ENCODE measurements around the gene UVSSA.

Gene UVSSA

GRCh38 chr4:1378559-1379231 is 31.7 kb downstream of the UVSSA start:
- Histone ChIP-seq H3K4me3 (ENCODE audit: low read depth in 1 of 2, low read length in 2 of 2) (no peak overlapping the region), H3K27me3 (ENCODE audit: control insufficient read depth in 1 of 2, insufficient read depth in 2 of 2, low read length in 2 of 2) (no peaks in the 10 kb centered on the region), H3K27ac (ENCODE audit: low read depth, low read length) (no peak overlapping the region), H3K9ac (ENCODE audit: low read depth in 1 of 2, low read length in 2 of 2) (no peak overlapping the region), H3K4me1 (ENCODE audit: control insufficient read depth in 1 of 2, insufficient read depth in 2 of 2, low read length in 2 of 2) (no peaks in the 10 kb centered on the region), H3K9me3 (ENCODE audit: control insufficient read depth in 1 of 2, low read length in 2 of 2) (no peaks in the 10 kb centered on the region), H3K36me3 (ENCODE audit: control insufficient read depth in 1 of 2, insufficient read depth in 2 of 2, low read length in 2 of 2) (peaks cover 0 to 33% of the 10 kb centered on the region in 2 donors)

GRCh38 chr4:1379351-1379781 is 32.4 kb downstream of the UVSSA start:
- no peaks in the 10 kb centered on the region for H3K4me1 ChIP-seq (ENCODE audit: control insufficient read depth in 1 of 2, insufficient read depth in 2 of 2, low read length in 2 of 2)
- peaks cover 0 to 34% of the 10 kb centered on the region in 2 donors for H3K36me3 ChIP-seq (ENCODE audit: control insufficient read depth in 1 of 2, insufficient read depth in 2 of 2, low read length in 2 of 2)
- no peaks in the 10 kb centered on the region for H3K9me3 ChIP-seq (ENCODE audit: control insufficient read depth in 1 of 2, low read length in 2 of 2)
- no peak overlapping the region for H3K27ac ChIP-seq (ENCODE audit: low read depth, low read length)
- no peak overlapping the region for H3K4me3 ChIP-seq (ENCODE audit: low read depth in 1 of 2, low read length in 2 of 2)
- no peaks in the 10 kb centered on the region for H3K27me3 ChIP-seq (ENCODE audit: control insufficient read depth in 1 of 2, insufficient read depth in 2 of 2, low read length in 2 of 2)
- H3K9ac ChIP-seq (ENCODE audit: low read depth in 1 of 2, low read length in 2 of 2): no peak overlapping the region

GRCh38 chr4:1379801-1380331 is 32.9 kb downstream of the UVSSA start:
- Histone ChIP-seq H3K9ac (ENCODE audit: low read depth in 1 of 2, low read length in 2 of 2) (no peak overlapping the region), H3K9me3 (ENCODE audit: control insufficient read depth in 1 of 2, low read length in 2 of 2) (no peaks in the 10 kb centered on the region), H3K4me1 (ENCODE audit: control insufficient read depth in 1 of 2, insufficient read depth in 2 of 2, low read length in 2 of 2) (no peaks in the 10 kb centered on the region), H3K36me3 (ENCODE audit: control insufficient read depth in 1 of 2, insufficient read depth in 2 of 2, low read length in 2 of 2) (peaks cover 0 to 32% of the 10 kb centered on the region in 2 donors), H3K27me3 (ENCODE audit: control insufficient read depth in 1 of 2, insufficient read depth in 2 of 2, low read length in 2 of 2) (no peaks in the 10 kb centered on the region), H3K4me3 (ENCODE audit: low read depth in 1 of 2, low read length in 2 of 2) (no peak overlapping the region), H3K27ac (ENCODE audit: low read depth, low read length) (no peak overlapping the region)

GRCh38 chr4:1380368-1381151 is 33.6 kb downstream of the UVSSA start:
- Histone ChIP-seq H3K9ac (ENCODE audit: low read depth in 1 of 2, low read length in 2 of 2) (no peak overlapping the region), H3K27me3 (ENCODE audit: control insufficient read depth in 1 of 2, insufficient read depth in 2 of 2, low read length in 2 of 2) (no peaks in the 10 kb centered on the region), H3K4me3 (ENCODE audit: low read depth in 1 of 2, low read length in 2 of 2) (no peak overlapping the region), H3K9me3 (ENCODE audit: control insufficient read depth in 1 of 2, low read length in 2 of 2) (no peaks in the 10 kb centered on the region), H3K36me3 (ENCODE audit: control insufficient read depth in 1 of 2, insufficient read depth in 2 of 2, low read length in 2 of 2) (peaks cover 0 to 28% of the 10 kb centered on the region in 2 donors), H3K27ac (ENCODE audit: low read depth, low read length) (no peak overlapping the region), H3K4me1 (ENCODE audit: control insufficient read depth in 1 of 2, insufficient read depth in 2 of 2, low read length in 2 of 2) (no peaks in the 10 kb centered on the region)

DNA sequence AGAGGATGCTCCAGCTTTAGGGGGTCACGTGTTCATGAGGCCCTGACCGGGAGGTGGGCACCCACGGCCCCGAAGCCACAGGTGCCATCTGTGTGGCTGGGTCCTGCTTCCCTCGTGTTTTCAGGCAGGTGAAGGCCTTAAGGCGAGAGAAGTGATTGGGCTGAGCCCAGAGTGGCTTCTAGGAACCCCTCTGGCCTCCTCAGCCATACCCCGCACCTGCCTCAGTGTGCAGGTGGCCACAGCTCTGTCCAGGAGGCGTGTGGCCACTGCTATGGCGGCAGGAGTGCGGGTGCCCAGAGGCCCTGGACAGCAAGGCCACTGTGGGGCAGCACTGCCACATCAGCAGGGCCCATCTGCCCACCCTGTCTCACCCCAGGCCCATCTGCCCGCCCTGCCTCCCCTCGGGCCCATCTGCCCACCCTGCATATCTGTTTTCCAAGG is 34.2 kb downstream of the UVSSA start:
- Histone ChIP-seq H3K4me3 (ENCODE audit: low read depth in 1 of 2, low read length in 2 of 2) (no peak overlapping the region), H3K27me3 (ENCODE audit: control insufficient read depth in 1 of 2, insufficient read depth in 2 of 2, low read length in 2 of 2) (no peaks in the 10 kb centered on the region), H3K36me3 (ENCODE audit: control insufficient read depth in 1 of 2, insufficient read depth in 2 of 2, low read length in 2 of 2) (peaks cover 3 to 33% of the 10 kb centered on the region in 2 donors), H3K9me3 (ENCODE audit: control insufficient read depth in 1 of 2, low read length in 2 of 2) (no peaks in the 10 kb centered on the region), H3K4me1 (ENCODE audit: control insufficient read depth in 1 of 2, insufficient read depth in 2 of 2, low read length in 2 of 2) (no peaks in the 10 kb centered on the region), H3K27ac (ENCODE audit: low read depth, low read length) (no peak overlapping the region), H3K9ac (ENCODE audit: low read depth in 1 of 2, low read length in 2 of 2) (no peak overlapping the region)

DNA sequence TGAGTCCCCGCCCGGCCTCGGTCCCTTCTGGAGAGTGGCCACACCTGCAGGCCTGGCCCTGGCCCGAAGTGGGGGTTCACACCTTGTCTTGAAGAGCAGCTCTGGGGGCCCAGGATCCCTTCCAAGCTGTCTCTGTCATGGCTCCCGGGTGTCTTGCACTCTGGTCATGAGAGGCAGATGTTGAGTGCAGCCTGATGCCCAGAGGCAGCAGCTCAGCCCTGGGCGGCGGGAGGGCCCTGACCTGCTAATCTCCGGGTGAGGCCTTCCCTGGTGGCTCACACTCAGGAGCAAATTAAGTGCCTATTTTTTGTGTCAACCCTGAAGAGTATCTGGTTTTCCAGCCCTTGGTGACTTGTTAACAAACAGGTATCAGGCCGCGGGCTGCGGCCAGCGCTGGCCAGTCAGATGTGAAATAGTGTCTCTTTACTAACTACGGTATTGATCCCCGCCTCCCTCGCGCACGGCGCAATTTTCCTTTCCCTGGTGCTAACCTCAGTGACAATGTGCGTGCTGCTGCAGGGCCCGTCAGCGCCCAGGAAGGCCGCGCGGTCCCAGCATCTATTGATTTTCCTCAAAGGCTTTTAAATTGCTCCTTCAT is 35.0 kb downstream of the UVSSA start:
- no peaks in the 10 kb centered on the region for H3K9me3 ChIP-seq (ENCODE audit: control insufficient read depth in 1 of 2, low read length in 2 of 2)
- no peak overlapping the region for H3K9ac ChIP-seq (ENCODE audit: low read depth in 1 of 2, low read length in 2 of 2)
- no peak overlapping the region for H3K27ac ChIP-seq (ENCODE audit: low read depth, low read length)
- no peaks in the 10 kb centered on the region for H3K4me1 ChIP-seq (ENCODE audit: control insufficient read depth in 1 of 2, insufficient read depth in 2 of 2, low read length in 2 of 2)
- H3K4me3 ChIP-seq (ENCODE audit: low read depth in 1 of 2, low read length in 2 of 2): no peak overlapping the region
- H3K27me3 ChIP-seq (ENCODE audit: control insufficient read depth in 1 of 2, insufficient read depth in 2 of 2, low read length in 2 of 2): no peaks in the 10 kb centered on the region
- peaks cover 3 to 31% of the 10 kb centered on the region in 2 donors for H3K36me3 ChIP-seq (ENCODE audit: control insufficient read depth in 1 of 2, insufficient read depth in 2 of 2, low read length in 2 of 2)

GRCh38 chr4:1382776-1383727 is 36.0 kb downstream of the UVSSA start:
- Histone ChIP-seq H3K4me3 (ENCODE audit: low read depth in 1 of 2, low read length in 2 of 2) (no peak overlapping the region), H3K27ac (ENCODE audit: low read depth, low read length) (no peak overlapping the region), H3K36me3 (ENCODE audit: control insufficient read depth in 1 of 2, insufficient read depth in 2 of 2, low read length in 2 of 2) (peaks cover 3 to 27% of the 10 kb centered on the region in 2 donors), H3K4me1 (ENCODE audit: control insufficient read depth in 1 of 2, insufficient read depth in 2 of 2, low read length in 2 of 2) (no peaks in the 10 kb centered on the region), H3K27me3 (ENCODE audit: control insufficient read depth in 1 of 2, insufficient read depth in 2 of 2, low read length in 2 of 2) (no peaks in the 10 kb centered on the region), H3K9ac (ENCODE audit: low read depth in 1 of 2, low read length in 2 of 2) (no peak overlapping the region), H3K9me3 (ENCODE audit: control insufficient read depth in 1 of 2, low read length in 2 of 2) (peaks cover 0 to under 1% of the 10 kb centered on the region in 2 donors)

- Histone ChIP-seq H3K9ac (ENCODE audit: low read depth in 1 of 2, low read length in 2 of 2) (no peak overlapping the region), H3K27me3 (ENCODE audit: control insufficient read depth in 1 of 2, insufficient read depth in 2 of 2, low read length in 2 of 2) (no peaks in the 10 kb centered on the region), H3K36me3 (ENCODE audit: control insufficient read depth in 1 of 2, insufficient read depth in 2 of 2, low read length in 2 of 2) (peaks cover 3 to 31% of the 10 kb centered on the region in 2 donors), H3K9me3 (ENCODE audit: control insufficient read depth in 1 of 2, low read length in 2 of 2) (peaks cover 6 to 7% of the 10 kb centered on the region in 2 donors), H3K4me3 (ENCODE audit: low read depth in 1 of 2, low read length in 2 of 2) (no peak overlapping the region), H3K4me1 (ENCODE audit: control insufficient read depth in 1 of 2, insufficient read depth in 2 of 2, low read length in 2 of 2) (no peaks in the 10 kb centered on the region), H3K27ac (ENCODE audit: low read depth, low read length) (no peak overlapping the region)
Measured at GRCh38 chr4:1383728-1384591, 37.0 kb downstream of the UVSSA start.

Data from duodenal mucosa (tissue), 2 donors.